ENCODE results near the gene PDS5B. TPM values are rescaled to one million over a fixed set of nuclear protein-coding genes. Genes with fewer than 3 reads are reported as not detected.

The PDS5B gene
- total RNA-seq, 1 experiment from 2014 or later: 44.3 TPM

- TF ChIP-seq ZNF396 (CRISPR knock-in tag; IDR thresholded peaks at IDR 0.05; ENCODE audit: borderline replicate concordance) (no peak), EMX1 (CRISPR knock-in tag; IDR thresholded peaks at IDR 0.05) (no peak), ETV6 (CRISPR knock-in tag; IDR thresholded peaks at IDR 0.05) (no peak), ARID4B (CRISPR knock-in tag; IDR thresholded peaks at IDR 0.05; ENCODE audit: borderline replicate concordance) (no peak), USF2 (CRISPR knock-in tag; IDR thresholded peaks at IDR 0.05) (no peak), TEAD1 (CRISPR knock-in tag; IDR thresholded peaks at IDR 0.05) (no peak), ZNF423 (CRISPR knock-in tag; IDR thresholded peaks at IDR 0.05) (no peak), NR2C2 (CRISPR knock-in tag; IDR thresholded peaks at IDR 0.05) (no peak), ZNF425 (CRISPR knock-in tag; conservative IDR thresholded peaks at IDR 0.05) (no peak), GRHL2 (CRISPR knock-in tag; IDR thresholded peaks at IDR 0.05; ENCODE audit: insufficient replicate concordance, severe bottlenecking) (no peak), NFYB (CRISPR knock-in tag; conservative IDR thresholded peaks at IDR 0.05; ENCODE audit: low read depth) (no peak)
- Mint-ChIP-seq H3K27ac (no peak overlapping the region), H3K27me3 (ENCODE audit: low read depth) (no peaks in the 10 kb centered on the region), H3K9me3 (no peaks in the 10 kb centered on the region), H3K4me1 (no peaks in the 10 kb centered on the region), H3K4me3 (no peak overlapping the region), H3K36me3 (no peaks in the 10 kb centered on the region)
- CTCF ChIA-PET: no interaction called here
- POLR2A ChIA-PET: no interaction called here
- DNase-seq (ENCODE audit: low spot score) (no peak), ATAC-seq (no peak)
Observed at GRCh38 chr13:32737679-32738078, 151.4 kb downstream of the PDS5B start.

- no peaks in the 10 kb centered on the region for H3K9me3 Mint-ChIP-seq
- no peak for ATAC-seq
- POLR2A ChIA-PET: no interaction called here
- CTCF ChIA-PET: no interaction called here
- no peak overlapping the region for H3K4me3 Mint-ChIP-seq
- H3K36me3 Mint-ChIP-seq: peaks cover 10% of the 10 kb centered on the region; the same call in 1 of the 2 replicates
- H3K27ac Mint-ChIP-seq: peak overlapping the region; percentile 16; the same call in 1 of the 2 replicates
- no peaks in the 10 kb centered on the region for H3K27me3 Mint-ChIP-seq (ENCODE audit: low read depth)
- H3K4me1 Mint-ChIP-seq: no peaks in the 10 kb centered on the region
- DNase-seq (ENCODE audit: low spot score): no peak
- TF ChIP-seq CDX4 (CRISPR knock-in tag; IDR thresholded peaks at IDR 0.05; ENCODE audit: borderline replicate concordance): no peak
- TF ChIP-seq ATF1 (CRISPR knock-in tag; IDR thresholded peaks at IDR 0.05): no peak
- no peak for TF ChIP-seq FOXP4 (CRISPR knock-in tag; IDR thresholded peaks at IDR 0.05)
- TF ChIP-seq FOXK1 (CRISPR knock-in tag; IDR thresholded peaks at IDR 0.05): no peak
- TF ChIP-seq PRRX2 (CRISPR knock-in tag; IDR thresholded peaks at IDR 0.05): no peak
- TF ChIP-seq USF2 (CRISPR knock-in tag; IDR thresholded peaks at IDR 0.05): no peak
- no peak for TF ChIP-seq ZSCAN18 (CRISPR knock-in tag; IDR thresholded peaks at IDR 0.05)
- TF ChIP-seq ATF3 (CRISPR knock-in tag; conservative IDR thresholded peaks at IDR 0.05): no peak
- no peak for TF ChIP-seq ELF4 (CRISPR knock-in tag; IDR thresholded peaks at IDR 0.05; ENCODE audit: low read depth)
- TF ChIP-seq ZNF281 (CRISPR knock-in tag; IDR thresholded peaks at IDR 0.05): no peak
Observed at GRCh38 chr13:32745509-32745908, 159.3 kb downstream of the PDS5B start.
